Frontal cortex (tissue), 4 donors: ENCODE results near the gene UFSP2. TPM values are rescaled to one million over a fixed set of nuclear protein-coding genes. Genes with fewer than 3 reads are reported as not detected.
"Not testable (repeated sequence)": the region's sequence is repeated elsewhere in the genome, so short reads cannot be mapped to it uniquely, and the experiment has no call there.

Source experiments
- DNase-seq, 2 donors: peaks; one replicate each; pipeline ENCODE4 v3.0.0; 2012; ENCODE audit warnings: low spot score in 2 of 2
- FAIRE-seq: peaks from 2 replicates; lab custom pipeline; 2012; peaks lifted over from hg19 to GRCh38; lab: Jason Lieb, UNC
- total RNA-seq: library from RNA; depleted of rRNA; stranded (reverse); fragments of >200 nt; gene quantifications from one replicate; pipeline ENCODE4 v1.2.3, GENCODE V29; 2014
- donor health status: control.
- donor health status: control.
- donor health status: control.

UFSP2 gene
- total RNA-seq, 1 donor from 2014 or later: 42.8 TPM

DNA sequence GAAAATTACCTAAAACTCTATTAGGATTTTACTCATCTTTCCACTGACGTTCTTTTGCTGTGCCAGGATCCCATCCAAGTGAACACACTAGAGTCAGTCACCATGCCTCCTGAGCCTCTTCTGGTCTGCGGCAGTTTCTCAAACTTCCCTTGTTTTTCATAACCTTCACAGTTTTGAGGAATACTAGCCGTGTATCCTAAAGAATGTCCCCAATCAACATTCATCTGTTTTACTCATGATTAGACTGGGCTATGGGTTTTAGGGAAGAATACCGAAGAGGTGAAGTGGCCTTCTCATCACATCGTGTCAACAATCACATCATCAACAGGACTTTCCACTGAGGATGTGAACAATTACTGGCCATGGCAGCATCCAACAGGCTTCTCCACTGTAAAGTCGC, 34.8 kb downstream of the UFSP2 start:
- FAIRE-seq: no peak
- no peak for DNase-seq

DNA sequence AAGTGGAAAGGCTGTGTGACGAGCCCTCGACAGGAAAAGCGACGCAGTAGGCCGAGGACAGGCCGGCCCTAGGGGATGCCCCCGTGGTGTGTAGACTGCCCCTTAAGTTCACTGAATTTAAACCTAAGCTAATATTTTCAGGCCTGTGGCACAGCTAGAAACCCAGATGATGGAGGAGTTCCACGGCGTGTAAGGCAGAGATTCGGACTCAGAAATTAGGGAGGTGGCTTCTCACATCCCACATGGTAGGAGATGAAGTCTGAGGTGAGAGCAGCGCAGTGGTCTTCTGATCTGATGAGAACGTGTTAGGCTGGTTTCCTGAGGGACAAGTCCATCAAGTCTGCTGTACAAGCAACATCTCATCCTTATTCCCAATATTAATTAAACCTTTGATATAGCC, 37.8 kb downstream of the UFSP2 start:
- no peak for FAIRE-seq

DNA sequence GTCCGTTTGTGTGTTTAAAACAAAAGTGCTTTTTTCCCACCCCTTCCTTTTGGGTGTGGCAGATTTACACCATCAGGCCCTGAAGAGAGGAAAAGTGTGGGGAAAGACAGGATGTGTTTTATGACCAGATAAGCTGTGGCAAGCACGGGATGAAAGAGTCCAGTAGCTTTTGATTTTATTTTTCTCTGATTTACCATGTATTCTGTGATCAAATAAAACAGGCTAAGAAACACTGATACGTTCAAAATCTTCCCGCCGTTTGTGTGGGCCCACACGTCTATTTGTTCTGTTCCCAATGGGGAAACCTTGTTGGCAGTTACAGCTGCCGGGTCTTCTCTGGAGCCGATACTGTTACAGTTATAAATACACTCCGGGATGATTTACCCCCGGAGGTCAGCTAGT, 40.8 kb downstream of the UFSP2 start:
- no peak for DNase-seq
- FAIRE-seq: no peak

More for the DNA sequence above, 37.8 kb downstream of the UFSP2 start:
- DNase-seq: no peak

DNA sequence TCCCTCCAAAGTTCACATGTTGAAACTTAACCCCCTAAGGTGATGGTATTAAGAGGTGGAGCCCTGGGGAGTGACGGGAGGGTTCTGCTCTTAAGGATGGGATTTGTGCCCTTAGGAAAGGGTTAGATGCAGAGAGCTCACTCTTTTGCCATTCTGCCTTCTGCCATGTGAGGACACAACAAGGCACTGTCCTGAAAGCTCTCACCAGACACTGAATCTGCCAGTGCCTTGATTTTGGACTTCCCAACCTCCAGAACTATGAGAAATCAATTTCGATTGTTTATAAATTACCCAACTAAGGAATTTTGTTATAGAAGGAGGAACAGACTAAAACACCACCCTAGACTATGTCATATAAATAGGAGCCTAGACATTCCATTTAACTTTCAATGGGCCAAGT, 41.7 kb downstream of the UFSP2 start:
- FAIRE-seq (no peak), DNase-seq (no peak)

DNA sequence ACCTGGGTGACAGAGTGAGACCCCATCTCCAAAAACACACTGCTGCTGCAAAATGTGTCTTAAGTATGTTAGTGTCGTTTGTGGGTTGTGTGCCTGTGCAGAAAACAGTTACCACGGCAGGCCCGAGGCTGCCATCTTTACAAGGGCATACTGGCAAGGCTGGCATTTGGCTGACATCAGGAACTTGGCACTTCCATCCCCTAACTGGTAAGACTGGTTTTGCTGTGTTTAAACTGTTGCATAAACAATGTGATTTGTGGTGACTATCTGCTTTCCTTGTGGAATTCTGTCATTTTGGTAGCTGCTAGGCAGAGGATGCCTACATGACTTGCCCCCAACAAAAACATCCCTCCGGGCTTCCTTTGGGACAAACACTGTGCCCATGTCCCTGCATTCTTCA, 42.3 kb downstream of the UFSP2 start:
- no peak for DNase-seq
- no peak for FAIRE-seq

DNA sequence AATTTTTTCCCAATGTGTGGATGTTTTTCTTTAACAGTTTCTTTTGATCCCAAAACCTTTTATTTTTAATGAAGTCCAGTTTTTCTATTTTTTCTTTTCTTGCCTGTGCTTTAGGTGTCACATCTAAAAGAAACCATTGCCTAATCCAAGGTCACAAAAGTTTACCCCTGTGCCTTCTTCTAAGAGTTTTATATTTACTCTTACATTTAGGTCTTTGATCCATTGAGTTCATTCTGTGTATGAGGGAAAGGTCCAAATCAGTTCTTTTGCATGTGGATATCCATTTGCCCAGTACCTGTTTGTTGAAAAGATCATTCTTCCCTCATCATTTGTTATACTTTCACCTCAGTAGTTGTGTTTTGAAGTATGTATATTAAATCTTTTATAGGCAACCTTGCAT, 43.0 kb downstream of the UFSP2 start:
- no peak for FAIRE-seq

DNA sequence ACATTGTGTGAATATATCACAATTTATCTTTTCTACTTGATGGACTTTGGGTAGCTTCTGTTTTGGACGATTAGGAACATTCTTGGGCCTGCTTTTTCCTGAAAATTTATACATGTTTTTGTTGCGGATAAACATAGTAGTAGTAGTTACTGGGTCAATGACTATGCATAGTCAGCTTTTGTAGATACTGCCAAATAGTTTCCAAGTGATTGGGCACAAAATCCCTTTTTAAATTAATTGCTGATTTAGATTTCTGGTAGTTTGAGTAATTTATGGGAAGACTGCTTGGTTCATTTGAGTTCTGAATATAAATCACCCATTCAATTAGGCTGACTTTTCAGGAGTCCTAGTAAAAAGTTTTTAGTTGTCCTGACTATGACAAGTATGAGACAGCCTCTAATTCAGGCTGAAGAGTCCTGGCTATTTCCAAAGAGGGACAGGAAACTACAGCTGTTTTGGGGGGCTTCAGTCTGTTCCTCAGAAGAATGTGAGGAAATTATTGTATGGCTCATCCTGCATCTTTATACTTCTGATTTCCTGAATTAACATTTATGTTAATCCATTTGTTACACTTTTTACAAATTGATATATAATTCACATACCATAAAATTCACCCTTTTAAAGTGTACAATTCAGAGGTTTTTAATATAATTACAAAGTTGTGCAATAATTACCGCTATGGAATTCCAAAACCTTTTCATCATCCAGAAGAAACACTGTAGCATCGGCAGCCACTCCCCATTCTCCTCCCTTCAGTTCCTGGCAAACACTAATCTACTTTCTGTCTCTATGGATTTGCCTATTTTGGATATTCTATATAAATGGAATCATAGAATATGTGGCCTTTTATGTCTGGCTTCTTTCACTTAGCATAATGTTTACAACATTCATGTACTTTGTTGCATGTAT, 44.2 kb downstream of the UFSP2 start:
- DNase-seq: no peak
- no peak for FAIRE-seq

More for the DNA sequence above, 43.0 kb downstream of the UFSP2 start:
- DNase-seq: no peak

DNA sequence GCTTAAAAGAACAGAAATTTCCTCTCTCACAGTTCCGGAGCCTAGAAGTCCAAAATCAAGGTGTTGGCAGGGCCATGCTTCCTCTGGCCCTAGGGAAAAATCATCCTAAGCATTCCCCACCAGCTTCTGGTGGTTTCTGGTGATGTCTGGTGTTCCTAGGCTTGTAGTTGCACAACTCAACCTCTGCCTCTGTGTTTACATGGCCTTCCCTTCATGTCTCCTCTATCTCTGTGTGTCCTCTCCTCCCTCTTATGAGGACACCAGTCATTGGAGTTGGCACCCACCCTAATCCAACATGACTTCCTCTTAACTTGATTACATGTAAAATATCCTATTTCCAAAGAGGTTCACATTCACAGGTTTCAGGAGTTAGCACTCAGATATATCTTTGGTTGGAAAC, 45.4 kb downstream of the UFSP2 start:
- FAIRE-seq (no peak), DNase-seq (no peak)

DNA sequence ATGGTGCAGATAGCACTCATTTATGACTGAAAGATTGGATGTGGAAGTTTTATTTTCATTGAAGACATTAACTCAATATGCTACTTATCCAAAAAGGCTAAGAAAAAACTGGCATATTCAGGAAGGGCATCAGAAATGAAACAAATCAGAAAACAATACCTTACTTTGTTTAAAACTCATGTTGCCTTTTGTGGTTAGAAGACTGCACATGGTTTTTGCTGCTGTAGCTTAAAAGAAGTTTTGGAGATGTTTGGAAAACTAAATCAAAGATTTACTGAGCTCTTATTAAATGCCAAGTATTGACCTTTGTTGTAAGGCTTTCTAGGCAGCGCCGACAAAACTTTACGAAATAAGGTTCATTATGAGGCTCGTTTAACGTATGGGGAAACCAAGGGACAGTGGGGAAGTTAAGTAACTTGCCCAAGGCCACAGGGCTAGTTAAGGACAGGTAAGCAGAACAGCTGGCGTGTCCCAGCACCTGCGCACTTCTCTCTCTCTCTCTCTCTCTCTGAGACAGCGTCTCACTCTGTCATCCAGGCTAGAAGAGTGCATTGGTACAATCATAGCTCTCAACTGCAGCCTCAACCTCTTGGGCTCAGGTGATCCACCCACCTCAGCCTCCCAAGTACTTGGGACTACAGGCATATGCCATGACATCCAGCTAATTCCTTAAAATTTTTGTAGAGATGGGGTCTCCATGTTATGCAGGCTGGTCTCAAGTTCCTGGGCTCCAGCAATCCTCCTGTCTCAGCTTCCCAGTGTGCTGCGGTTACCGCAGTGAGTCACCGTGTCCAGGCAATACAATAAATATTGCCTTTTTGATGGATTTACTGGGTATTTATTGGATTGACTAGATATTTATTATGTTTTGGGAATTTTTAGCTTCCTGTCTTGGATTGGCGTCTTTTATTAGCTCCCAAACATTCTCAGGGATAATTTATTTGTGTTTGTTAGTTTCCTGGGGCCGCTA, 46.2 kb downstream of the UFSP2 start:
- no peak for DNase-seq
- no peak for FAIRE-seq

DNA sequence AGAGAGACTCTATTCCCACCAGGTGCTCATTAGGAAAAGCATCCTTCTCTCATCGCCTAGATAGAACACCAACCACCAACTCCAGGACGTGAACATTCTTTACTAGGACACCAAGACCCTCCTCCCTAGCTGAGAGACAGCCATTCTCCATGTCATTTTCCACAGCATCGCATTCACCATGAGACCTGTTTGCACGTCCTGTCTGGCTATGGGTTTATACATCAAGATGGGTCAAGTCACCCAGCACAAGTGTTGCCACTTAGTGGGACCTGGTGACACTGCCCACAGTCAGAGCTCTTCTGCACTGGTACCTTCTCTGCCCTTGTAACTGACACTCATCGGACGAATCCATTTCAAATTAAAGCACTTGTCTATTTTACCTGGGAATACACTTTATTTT, 47.5 kb downstream of the UFSP2 start:
- no peak for DNase-seq
- FAIRE-seq: no peak

DNA sequence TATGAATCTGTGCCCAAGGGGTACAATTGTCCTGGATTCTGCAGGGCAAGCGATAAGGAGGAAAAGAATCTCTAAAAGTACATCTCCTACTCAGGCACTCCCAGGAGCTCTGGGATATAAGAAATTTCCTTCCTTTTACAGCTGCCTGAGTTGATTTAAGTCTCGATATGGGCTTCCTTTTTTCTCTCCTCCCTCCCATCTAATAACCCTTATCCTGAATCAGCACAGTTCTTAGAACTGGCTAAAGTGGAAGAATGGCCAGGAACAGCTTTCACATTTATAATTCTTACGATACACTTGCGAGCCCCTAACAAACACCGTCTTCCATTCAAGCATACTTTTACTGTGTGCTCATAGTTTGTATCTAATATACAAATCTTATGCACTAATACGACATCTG, 51.2 kb downstream of the UFSP2 start:
- FAIRE-seq (no peak), DNase-seq (no peak)

DNA sequence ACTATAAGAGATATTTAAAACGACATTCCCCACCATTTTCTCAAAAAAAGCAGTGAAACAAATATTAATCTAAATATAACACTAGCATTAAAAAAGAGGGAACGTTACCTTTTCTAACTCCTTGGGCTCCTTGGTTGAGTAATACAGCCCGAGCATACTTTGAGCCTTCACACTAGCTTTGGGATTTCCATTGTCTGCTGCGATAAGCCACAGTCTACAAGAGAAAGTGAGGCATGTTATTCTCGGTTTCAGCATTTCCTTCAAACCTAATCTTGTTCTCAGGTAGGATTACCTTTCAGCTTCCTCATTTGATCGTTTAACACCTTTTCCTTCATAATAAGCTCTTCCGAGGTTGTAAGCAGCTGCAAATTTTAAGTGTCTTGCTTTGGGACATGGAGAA, 51.7 kb downstream of the UFSP2 start:
- no peak for DNase-seq
- no peak for FAIRE-seq

DNA sequence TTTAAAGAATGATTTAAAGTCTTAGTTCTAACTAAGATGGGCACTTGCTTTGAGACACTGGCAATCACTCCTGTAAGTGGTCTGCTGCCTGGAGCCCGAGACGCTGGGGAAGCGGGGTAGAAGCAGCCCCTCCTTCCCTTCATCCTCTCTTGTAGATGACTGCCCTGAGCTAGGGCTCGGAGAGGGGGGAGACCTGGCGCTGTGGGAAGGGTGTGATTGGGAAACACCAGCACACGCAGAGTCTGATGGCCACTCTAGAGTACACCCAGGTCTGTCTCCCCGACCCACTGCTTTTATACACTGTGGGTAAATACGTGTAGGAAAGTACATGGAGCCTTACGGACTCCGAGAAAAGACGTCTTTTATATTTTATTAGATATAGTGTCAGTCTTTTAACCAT, 54.1 kb downstream of the UFSP2 start:
- FAIRE-seq: no peak
- DNase-seq: no peak

DNA sequence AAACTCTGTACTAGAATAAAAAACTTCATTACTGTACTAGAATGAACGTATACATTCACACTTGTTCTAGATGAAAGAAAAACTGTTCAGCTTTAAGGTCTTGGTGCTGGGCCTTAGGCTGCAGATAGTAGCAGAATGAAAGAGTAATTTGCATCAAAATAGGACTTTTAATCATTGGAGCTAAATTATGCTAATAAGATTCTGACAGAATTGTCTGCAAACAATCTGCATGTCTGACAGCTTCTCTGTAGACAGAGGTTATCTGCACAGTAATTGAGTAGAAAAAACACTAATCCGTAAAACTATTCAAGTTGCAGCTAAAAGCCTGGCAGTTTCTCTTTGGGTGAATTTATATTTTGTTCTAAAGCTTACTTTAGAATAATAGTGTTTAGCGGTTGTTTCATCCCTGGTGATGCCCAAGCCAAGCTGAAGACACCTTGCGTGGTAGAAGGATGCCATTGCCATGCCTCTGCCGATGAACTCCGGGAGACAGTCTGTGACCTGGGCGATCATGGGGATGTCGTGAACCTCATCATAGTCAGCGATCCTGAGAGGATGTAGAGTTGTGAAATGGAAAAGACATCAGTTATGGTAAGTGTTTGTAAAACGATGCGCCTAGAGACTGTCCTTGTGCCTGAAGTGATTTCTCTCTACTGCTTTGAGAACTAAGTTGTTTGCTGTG, 55.4 kb downstream of the UFSP2 start:
- FAIRE-seq (no peak), DNase-seq (no peak)

DNA sequence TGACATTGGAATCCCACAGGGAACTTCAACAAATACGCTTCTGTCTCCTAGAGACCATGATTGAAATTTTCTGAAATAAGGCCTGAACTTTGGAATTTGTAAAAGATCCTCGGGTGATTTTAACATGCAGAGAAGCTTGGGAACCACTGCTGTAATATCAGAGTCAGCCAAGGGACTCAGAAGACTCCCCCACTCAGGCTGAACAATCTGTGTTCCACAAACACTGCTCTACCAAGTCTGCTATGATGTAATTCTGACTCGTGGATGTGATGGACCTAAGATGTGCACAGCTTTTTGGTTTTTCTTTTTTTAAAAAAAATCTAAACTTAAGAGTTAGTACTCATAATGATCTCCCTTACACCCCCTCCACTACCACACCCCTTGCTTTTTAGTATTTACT, 56.0 kb downstream of the UFSP2 start:
- DNase-seq (no peak), FAIRE-seq (no peak)

DNA sequence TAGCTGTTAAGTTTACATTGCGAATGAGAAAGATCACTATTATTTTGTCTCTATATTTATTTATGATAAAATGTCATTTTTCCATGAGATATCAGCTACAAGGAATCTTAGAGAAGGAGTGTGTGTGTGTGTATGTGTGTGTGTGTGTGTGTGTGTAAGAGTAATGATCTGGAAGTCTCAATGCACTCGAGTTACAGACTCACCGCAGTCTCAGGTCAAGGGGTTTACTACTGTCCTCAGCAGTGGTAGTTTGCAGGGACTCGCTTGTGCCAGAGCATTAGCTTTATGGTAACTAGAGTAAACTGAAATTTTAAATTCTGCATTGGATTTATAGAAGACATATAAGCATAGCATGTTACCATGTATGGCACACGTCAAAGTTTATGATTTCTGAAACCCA, 60.9 kb downstream of the UFSP2 start:
- FAIRE-seq (no peak), DNase-seq (no peak)

DNA sequence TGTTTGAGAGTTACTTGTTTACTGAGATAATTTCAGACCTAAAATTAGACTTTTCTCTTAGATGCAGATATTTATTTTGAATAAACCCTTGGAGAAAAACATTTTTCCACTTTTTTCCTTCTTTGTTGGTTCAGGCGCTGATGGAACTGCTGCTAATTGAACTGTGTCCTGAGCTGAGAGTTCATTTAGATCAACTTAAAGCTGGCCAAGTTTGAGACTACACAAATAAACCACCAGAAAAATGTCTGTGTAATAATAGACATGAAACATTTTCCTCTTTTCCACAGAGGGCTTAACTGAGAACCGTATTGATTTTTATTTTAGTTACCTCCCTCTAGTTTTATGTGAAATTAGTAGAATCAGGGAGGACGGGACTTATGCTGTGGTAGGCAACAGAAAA, 62.5 kb downstream of the UFSP2 start:
- no peak for FAIRE-seq
- no peak for DNase-seq

DNA sequence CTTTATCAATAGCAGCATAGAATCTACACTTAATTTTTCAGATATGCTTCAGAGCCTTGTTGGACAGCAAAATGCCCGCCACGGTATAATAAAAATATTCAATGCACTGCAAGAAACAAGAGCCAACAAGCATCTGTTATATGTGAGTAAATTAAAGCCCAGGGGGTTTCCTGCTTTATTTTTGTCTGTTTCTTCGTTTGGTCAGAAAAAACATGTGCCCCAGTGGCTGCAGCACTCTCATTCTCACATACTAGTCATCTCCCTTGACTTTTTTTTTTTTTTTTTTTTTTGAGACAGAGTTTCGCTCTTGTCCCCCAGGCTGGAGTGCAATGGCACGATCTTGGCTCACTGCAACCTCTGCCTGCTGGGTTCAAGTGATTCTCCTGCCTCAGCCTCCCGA, 63.2 kb downstream of the UFSP2 start:
- DNase-seq, FAIRE-seq: not testable (repeated sequence)

DNA sequence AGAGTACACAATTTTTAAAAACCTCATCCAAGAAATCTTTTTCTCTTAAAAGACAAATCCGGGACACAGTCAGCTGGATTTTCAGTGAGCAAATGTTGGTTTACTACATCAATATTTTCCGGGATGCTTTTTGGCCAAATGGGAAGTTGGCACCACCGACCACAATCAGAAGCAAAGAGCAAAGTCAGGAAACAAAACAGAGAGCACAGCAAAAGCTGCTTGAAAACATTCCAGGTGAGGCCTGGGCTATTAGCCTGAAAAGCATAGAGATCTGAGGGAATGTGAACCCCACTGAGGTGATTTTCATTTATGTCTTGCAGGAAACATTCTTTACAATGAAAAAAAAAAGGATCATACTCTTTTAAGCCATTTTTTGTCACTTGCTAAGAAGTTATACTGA, 63.9 kb downstream of the UFSP2 start:
- FAIRE-seq (no peak), DNase-seq (no peak)

DNA sequence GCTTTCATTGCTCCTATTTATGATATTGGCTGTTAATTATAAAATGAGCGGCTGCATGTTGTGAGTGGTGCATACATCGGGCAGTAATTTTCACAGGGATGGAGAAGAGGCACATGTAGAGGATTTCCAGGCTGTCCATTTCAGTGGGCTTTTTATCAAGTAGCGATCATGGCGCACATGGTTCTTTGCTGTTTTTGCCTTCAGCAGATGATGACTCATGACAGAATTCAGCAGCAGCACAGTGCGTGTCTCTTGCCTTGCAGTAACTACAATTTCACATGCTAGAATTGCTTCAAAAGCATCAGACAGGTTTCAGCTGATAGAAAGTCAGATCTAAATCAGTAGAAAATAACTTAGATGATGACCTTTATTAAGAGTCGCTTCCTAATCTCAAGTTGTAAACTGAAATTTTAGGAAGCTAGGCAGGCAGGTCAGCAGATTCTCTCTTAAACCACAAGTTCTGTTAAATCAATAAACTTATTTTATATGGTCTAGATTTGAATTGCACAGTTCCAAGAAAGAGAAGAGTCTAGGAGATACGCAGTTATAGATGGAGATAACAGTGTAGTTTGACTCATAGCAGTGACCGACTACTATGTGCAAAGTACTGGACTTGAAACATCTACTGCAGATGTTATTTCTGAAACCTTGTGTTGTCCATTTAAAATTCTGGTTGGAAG, 65.9 kb downstream of the UFSP2 start:
- DNase-seq (no peak), FAIRE-seq (no peak)
